T-helper 1 cell (primary cell): ENCODE data around the gene PTPN3.
"Not testable (repeated sequence)": the region's sequence is repeated elsewhere in the genome, so short reads cannot be mapped to it uniquely, and the experiment has no call there.

Experiments
- DNase-seq, 5 donors: peaks; one replicate each; pipeline ENCODE4 v3.0.0-alpha.2; 2012 to 2020

The PTPN3 gene

GRCh38 chr9:109387206-109387605 lies 110.9 kb downstream of the PTPN3 start:
- no peak for DNase-seq

GRCh38 chr9:109385499-109385898 lies 112.6 kb downstream of the PTPN3 start:
- no peak for DNase-seq

DNA sequence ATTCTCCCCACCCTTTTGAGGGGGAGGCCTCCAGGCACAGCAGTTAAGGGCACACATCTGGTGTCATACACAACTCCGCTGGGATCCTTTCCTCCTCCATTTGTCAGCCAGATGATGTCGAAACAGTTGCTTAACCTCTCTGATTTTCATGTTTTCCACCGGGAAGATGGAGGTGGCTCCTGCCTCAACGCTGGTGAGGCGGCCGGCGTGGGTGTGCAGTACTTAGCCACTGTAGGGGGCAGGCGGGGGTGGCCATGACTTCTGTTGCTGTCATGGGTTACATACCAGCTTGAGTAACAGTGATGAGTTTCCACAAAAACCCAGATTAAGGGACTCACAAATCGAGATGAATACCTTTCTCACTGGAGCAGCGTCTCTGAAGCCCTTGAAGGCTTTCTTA lies 114.2 kb downstream of the PTPN3 start:
- DNase-seq: no peak

DNA sequence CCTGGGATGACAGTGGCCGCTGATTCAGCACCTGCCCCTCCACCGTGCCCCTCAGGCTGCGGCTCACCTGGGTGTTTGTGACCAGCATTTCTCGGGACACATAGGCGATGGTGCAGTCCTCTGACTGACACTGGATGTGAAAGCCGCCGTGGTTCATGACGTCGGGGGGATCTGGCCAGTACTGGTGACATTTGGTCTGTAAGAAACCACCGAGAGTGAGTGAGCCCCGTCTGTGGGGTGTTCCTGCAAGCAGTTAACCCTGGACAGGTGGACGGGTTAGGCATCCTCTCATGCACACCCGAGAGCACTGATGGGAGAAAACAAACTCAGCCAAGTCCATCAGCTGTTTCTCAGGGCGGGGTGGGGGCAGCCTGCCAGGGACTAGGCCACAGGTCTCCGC lies 114.8 kb downstream of the PTPN3 start:
- DNase-seq: no peak

DNA sequence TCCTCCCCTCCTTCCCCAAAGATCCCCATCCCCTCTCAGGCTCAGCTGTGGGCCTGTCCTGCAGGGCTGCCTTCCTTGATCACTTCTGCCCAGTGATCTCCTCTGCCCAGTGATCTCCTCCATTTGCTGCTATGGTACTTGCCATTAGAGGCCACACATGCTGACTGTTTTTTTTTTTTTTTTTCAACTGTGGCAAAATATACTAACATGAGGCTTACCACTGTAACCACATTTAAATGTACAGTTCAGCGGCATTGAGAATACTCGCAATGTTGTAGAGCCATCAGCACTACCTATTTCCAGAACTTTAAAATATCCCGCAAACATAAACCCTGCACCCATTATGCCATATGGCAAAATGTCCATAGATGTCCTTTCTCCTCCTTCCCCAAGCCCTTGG lies 115.5 kb downstream of the PTPN3 start:
- DNase-seq: no peak

DNA sequence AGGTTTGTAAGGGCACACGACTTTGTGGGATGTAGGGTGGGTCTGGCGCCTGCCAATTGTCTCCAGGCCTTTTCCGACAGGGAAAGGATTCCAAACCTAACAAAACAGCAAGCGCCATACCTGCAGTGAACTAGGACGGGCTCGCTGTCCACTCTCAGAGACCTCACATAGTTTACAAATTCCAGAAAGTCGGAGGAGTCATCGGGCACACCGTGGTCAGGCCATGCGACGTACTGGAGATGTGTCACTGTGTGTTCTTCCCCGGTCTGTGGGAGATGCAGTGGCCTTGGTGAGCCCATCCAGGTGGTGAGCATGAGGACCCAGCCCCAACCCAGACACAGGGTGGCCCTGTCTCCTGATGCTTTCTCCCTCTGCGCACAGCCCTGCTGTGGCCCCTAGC lies 115.9 kb downstream of the PTPN3 start:
- no peak for DNase-seq

DNA sequence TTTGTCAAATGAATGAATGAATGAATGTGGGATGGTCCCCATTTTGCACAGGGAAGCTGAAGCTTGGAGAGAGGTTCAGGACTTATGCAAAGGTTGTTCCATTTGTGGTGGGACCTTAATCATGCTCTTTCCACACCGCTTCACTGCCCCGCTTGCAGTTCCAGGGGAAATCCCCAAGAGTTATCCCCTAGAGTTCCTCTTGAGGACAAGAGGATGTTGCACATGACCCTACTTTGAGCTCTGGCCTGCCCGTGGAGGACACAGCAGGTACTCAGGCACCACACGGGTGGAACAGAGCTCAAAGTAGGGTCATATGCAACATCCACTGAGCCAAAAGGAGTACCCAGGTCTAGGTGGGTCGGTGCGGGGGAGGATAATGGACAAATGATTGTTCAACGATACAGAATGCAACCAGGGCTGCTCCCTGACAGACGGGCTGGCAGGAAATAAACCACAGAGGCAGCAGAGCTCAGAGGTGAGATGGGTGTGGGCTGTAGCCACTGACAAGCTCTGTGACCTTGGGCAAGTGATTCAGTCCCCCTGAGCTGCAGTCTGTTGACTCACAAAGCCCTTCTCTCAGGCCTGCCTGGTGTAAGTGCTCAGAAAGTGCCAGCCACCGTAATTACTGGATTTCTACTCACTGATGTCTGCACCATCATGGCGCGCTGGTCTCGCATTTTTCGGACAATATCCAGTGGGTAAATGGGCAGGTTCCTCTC lies 116.9 kb downstream of the PTPN3 start:
- no peak for DNase-seq

DNA sequence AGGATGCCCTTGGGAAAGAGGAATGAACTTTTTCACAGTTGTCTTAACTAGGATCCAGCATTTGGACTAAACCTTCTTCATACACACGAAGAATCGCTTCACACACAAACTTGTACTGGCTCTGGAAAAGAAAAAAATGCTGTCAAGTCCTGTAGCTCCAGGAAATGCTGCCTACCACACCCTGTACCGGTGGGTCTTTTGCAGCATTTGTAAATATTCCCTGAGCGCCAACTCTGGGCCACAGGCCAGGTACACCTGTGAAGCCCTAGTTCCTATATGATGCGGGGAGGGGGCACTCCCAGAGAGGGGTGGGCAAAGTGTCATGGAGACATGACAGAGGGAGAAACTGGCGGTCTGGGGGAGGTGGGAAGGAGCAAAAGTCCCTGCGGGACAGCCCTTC lies 118.6 kb downstream of the PTPN3 start:
- no peak for DNase-seq

DNA sequence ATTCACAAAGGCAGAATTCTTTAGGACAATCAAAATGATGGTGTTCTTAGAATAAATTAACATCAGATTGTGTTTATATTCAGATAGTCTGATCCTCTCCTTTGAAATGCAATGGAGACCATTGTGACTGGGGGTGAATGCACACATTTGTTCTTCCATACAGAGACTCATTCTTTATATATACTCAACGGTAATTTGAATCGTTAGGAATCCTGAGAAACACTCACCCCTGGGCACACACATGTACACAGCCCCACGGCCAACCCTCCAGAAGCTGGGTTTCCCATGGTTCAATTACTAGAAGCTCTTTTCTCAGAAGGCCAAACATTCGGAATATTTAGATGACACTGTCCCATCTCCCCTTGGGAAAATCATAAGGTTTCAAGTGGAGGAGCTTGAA lies 119.8 kb downstream of the PTPN3 start:
- DNase-seq: no peak

GRCh38 chr9:109372246-109372645 lies 125.9 kb downstream of the PTPN3 start:
- no peak for DNase-seq

DNA sequence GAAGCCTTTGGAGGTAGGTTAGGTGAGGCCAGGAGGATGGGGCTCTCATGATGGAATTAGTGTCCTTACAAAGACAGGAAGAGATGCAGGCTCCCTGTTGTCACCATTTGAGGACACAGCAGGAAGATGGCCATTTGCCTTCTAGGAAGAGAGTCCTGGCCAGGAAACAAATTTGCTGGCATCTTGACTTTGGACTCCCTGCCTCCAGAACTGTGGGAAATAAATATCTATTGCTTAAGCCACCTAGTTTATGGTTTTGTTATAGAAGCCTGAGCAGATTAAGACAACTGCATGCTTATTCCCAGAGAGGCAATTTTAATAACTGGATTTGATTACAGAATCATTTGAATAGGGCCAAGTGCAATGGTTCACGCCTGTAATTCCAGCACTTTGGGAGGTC lies 126.7 kb downstream of the PTPN3 start:
- DNase-seq: no peak

- no peak for DNase-seq
Measured at GRCh38 chr9:109369285-109369684, 128.8 kb downstream of the PTPN3 start.

- DNase-seq: no peak
Measured at GRCh38 chr9:109360771-109361170, 137.3 kb downstream of the PTPN3 start.

DNA sequence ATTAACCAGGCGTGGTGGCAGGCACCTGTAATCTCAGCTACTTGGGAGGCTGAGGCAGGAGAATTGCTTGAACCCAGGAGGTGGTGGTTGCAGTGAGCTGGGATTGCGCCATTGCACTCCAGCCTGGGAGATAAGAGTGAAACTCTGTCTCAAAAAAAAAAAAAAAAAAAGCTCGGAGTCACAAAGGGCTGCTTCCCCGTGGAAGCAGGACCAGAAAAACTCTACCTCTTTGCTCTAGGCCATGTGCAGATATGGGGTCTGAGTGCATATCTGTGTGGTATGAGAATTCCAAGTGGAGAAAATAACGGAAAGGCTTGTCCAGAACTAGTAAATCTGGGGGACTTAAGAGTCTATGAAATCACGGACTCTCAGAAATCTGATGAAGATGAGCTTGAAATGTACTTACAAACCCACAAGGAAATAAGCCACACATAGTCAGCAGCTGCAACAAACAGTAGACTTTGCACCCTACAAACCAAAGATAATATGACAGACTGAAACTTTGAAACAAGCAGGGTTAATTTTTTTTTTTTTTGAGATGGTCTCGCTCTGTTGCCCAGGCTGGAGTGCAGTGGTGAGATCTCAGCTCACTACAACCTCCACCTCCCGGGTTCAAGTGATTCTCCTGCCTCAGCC lies 139.0 kb downstream of the PTPN3 start:
- not testable (repeated sequence) for DNase-seq

DNA sequence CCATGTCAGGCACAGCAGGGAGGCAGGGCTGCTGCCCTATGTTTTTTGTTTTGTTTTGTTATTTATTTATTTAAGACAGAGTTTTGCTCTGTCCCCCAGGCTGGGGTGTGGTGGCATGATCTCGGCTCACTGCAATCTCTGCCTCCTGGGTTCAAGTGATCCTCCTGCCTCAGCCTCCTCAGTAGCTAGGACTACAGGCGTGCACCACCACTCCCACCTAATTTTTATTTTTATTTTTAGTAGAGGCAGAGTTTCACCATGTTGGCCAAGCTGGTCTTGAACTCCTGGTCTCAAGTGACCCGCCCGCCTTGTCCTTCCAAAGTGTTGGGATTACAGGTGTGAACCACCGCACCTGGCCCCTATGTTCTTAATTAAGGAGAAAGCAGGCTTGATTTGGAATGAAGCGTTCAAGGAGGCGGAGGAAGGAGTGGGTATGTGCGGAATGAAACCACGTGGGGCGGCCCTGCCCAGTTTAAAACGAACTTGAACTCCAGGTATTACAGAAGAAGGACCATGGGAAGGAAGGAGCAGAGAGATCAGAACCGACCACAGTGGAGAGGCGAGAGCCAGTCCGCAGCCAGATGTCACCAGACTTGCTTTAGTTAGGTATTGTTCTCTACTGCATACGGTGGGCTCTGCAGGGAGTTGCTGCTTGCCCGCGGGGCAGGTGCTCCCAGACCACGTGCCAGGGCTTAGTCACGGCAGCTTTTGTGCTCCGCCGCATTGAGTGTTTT lies 142.4 kb downstream of the PTPN3 start:
- no peak for DNase-seq

DNA sequence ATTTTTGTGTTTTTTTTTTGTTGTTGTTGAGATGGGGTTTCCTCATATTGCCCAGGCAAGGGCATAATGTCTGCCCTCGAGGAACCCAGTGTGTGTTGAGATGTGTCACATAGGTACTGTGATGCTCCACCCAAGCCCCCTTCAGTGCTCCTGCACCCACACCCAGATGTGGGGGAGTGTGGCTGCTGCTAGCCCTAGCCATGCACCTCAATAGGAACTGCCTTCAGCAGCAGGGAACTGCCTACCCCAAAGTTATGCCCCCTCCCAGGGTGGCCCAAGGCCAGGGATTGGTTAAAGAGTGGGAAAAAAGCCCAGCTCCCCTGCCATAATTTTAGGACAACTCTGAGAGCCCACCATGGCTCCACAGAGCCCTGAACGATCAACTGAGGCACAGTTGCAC lies 143.9 kb downstream of the PTPN3 start:
- DNase-seq: no peak

- DNase-seq: no peak
Measured at GRCh38 chr9:109351032-109351431, 147.1 kb downstream of the PTPN3 start.

GRCh38 chr9:109349421-109349846 lies 148.7 kb downstream of the PTPN3 start:
- no peak for DNase-seq

DNA sequence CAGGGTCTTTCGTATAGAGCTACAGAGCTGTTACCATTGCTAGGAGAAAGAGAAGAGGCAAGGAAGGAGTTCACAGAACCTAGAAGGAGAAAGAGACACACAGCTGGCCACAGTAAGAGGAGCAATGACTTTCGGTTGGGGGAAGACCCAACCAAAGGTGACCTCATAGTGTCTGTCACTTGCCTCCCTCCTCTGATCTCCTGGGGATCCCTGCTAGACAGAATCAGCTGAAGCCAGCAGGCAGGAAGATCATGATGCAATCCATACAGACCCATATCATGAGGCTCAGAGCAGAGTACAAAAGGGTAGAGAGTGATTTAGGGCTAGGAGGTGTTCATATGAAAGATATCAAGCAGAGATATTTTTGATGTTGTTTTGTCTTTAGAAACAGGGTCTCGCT lies 151.2 kb downstream of the PTPN3 start:
- DNase-seq: no peak

DNA sequence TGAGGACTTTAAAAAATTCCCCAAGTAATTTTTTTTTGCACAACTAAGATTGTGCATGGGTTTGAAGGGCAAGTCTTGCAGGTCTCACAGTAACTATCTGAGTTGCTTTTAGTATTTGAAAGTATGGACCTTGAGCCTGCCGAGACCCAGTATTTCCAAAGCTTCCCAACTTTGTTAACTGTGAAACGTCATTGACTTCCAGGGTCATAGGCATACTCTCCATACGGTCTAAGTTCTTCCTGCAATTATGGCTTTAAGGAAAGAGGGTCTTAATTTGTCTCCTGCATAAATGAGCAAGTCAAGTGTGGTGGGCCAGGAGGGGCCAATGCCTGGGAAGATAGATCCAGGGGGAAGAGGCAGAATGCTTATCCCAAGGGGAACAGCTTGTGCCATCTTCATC lies 153.2 kb downstream of the PTPN3 start:
- DNase-seq: no peak

DNA sequence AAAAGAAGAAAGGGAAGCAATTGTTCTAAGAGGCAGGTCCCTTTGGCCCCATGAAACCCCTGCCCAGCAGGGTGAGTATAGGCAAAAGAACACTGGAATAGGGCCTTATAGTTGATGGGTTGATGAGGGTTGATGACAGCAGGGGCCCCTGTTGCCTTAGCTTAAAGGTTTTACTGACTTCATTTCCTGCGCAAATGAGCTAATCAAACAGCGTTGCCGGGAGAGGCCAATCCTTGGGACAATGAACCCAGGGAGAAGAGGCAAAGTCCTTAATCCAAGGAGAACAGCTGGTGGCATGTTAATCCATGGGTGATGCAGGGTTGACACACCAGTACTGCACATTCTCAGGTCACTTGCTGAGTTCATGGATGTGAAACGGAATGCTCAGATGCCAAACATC lies 155.2 kb downstream of the PTPN3 start:
- DNase-seq: no peak

- DNase-seq: no peak
Measured at GRCh38 chr9:109341561-109341960, 156.5 kb downstream of the PTPN3 start.

DNA sequence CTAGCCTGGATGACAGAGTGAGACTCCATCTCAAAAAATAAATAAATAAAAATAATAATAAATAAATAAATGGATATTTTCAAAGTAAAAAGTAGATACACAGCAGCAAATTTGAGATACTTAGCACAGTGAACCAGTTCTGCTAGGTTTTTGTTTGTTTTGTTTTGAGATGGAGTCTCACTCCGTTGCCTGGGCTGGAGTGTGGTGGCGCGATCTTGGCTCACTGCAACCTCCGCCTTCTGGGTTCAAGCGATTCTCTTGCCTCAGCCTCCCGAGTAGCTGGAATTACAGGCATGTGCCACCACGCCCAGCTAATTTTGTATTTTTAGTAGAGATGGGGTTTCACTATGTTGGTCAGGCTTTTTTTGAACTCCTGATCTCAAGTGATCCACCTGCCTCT lies 157.1 kb downstream of the PTPN3 start:
- not testable (repeated sequence) for DNase-seq

DNA sequence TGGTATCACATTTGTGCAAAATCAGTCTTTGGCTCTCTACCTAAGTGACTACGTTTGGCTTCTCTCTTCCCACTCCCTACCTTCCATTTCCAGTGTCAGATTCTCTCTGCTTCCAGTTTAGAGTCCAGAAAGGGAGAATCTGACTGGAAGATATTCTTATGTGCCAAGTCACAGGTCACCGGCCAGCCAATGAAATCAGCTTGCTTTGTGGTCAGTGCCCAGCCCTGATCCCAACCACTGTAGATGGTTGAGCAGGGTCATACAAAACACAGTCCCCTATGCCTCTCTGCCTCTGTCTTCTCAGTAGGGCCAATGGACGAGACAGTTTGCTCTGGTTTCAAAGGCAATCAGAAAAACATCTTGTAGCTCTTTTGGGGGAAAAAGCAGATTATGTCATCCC lies 161.7 kb downstream of the PTPN3 start:
- DNase-seq: no peak
